PC-9 (cell line): ENCODE data around the gene FCGBP. TPM values are rescaled to one million over a fixed set of nuclear protein-coding genes. Genes with fewer than 3 reads are reported as not detected.

Experiments used
- BruUV-seq: library from RNA; stranded (reverse); fragments of 400-500 nt; replicated peaks from 2 replicates; lab custom pipeline; 2021; lab: Mats Ljungman, UMichigan
- CTCF ChIA-PET: fragments of 300-600 bp; sonication (Branson Sonifier 250); formaldehyde crosslinking; loops from one replicate; lab custom pipeline; 2022; ENCODE audit warnings: antibody characterized with exemption; lab: Charles Lee
- POLR2A ChIA-PET: fragments of 300-600 bp; sonication (Branson Sonifier 250); formaldehyde crosslinking; loops from one replicate; lab custom pipeline; 2022; ENCODE audit warnings: antibody characterized with exemption; ENCODE audit not compliant: unreplicated experiment; lab: Charles Lee
- DNase-seq, 2 experiments: peaks; one replicate each; pipeline versions ENCODE4 v3.0.0 to v3.0.0-alpha.2; 2015 to 2022; ENCODE audit warnings: mixed read lengths in 1 of 2
- H2AFZ ChIP-seq: fragments of 200-600 bp; sonication (generic); 2 replicates; pipeline ENCODE4 v1.8.1; 2017; ENCODE audit warnings: antibody characterized with exemption
- H3F3A ChIP-seq: fragments of 200-600 bp; sonication (generic); 2 replicates; pipeline ENCODE4 v1.8.1; 2017; ENCODE audit warnings: antibody characterized with exemption, mild to moderate bottlenecking, low read depth; ENCODE audit not compliant: insufficient read depth
- H3K27ac ChIP-seq: fragments of 200-600 bp; sonication (generic); 2 replicates; pipeline ENCODE4 v1.6.1; 2016; ENCODE audit warnings: mixed run types
- H3K27me3 ChIP-seq: fragments of 200-600 bp; sonication (generic); 2 replicates; pipeline ENCODE4 v1.6.1; 2016; ENCODE audit warnings: low read depth, mixed run types; ENCODE audit not compliant: insufficient read depth
- H3K36me3 ChIP-seq: fragments of 200-600 bp; sonication (generic); 2 replicates; pipeline ENCODE4 v1.6.1; 2016; ENCODE audit warnings: low read depth, mixed run types
- H3K4me1 ChIP-seq: fragments of 200-600 bp; sonication (generic); replicated peaks from 2 replicates; pipeline ENCODE4 v1.6.1; 2016; ENCODE audit warnings: mixed run types; ENCODE audit not compliant: insufficient read depth
- H3K4me2 ChIP-seq: fragments of 200-600 bp; sonication (generic); 2 replicates; pipeline ENCODE4 v1.6.1; 2017; ENCODE audit warnings: mixed run types
- H3K4me3 ChIP-seq: fragments of 200-600 bp; sonication (generic); 2 replicates; pipeline ENCODE4 v1.6.1; 2016; ENCODE audit warnings: mixed run types
- H3K79me2 ChIP-seq: fragments of 200-600 bp; sonication (generic); 2 replicates; pipeline ENCODE4 v1.6.1; 2017; ENCODE audit warnings: low read depth, mixed run types
- H3K9me2 ChIP-seq: fragments of 200-600 bp; sonication (generic); 2 replicates; pipeline ENCODE4 v1.8.1; 2017; ENCODE audit warnings: mild to moderate bottlenecking; ENCODE audit not compliant: insufficient read depth
- H3K9me3 ChIP-seq: fragments of 200-600 bp; sonication (generic); 2 replicates; pipeline ENCODE4 v1.8.1; 2016; ENCODE audit warnings: low read depth; ENCODE audit not compliant: insufficient read depth
- H4K20me1 ChIP-seq: fragments of 200-600 bp; sonication (generic); 2 replicates; pipeline ENCODE4 v1.8.1; 2017; ENCODE audit not compliant: insufficient read depth
- CTCF ChIP-seq: fragments of 200-600 bp; sonication (generic); conservative IDR thresholded peaks from 2 replicates; pipeline ENCODE4 v1.6.1; 2017; ENCODE audit warnings: mixed run types, antibody characterized with exemption, mild to moderate bottlenecking, moderate library complexity
- EZH2 ChIP-seq: fragments of 200-600 bp; sonication (generic); IDR thresholded peaks from 2 replicates; pipeline ENCODE4 v1.8.0; 2017; ENCODE audit warnings: antibody characterized with exemption, low read depth
- intact Hi-C: fragments of 100-400 bp; cut with micrococcal nuclease; formaldehyde crosslinking; loops from one replicate; pipeline ENCODE4 v1.10.0; 2022; ENCODE audit not compliant: unreplicated experiment
- total RNA-seq: library from RNA; stranded (reverse); gene quantifications from 2 replicates; pipeline ENCODE4 v1.2.3, GENCODE V29; 2021

FCGBP gene
- total RNA-seq, 1 experiment from 2014 or later: 5.8 TPM

DNA sequence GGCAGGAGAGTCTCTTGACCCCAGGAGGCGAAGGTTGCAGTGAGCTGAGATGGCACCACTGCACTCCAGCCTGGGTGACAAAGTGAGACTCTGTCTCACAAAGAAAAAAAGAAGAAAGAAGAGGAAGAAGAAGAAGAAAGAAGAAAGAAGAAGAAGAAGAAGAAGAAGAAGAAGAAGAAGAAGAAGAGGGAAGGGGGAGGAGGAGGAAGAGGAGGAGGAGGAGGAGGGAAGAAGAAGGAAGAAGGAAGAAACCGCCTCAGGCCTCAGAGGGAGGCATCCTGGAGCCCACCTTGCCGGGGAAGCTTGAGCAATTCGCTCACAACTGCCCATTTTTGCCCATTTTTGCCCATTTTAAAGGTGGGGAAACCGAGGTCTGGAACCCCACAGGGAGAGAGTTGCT lies 9.5 kb downstream of the FCGBP start:
- no TSS peak for BruUV-seq
- H4K20me1 ChIP-seq: no peaks in the 10 kb centered on the region
- no peaks in the 10 kb centered on the region for H3F3A ChIP-seq
- intact Hi-C loops: no loop called here
- no peaks in the 10 kb centered on the region for H3K79me2 ChIP-seq
- TF ChIP-seq CTCF (no peak), EZH2 (no peak)
- CTCF ChIA-PET: no interaction called here
- H3K4me3 ChIP-seq: no peak overlapping the region
- no peaks in the 10 kb centered on the region for H3K9me3 ChIP-seq
- no peaks in the 10 kb centered on the region for H3K9me2 ChIP-seq
- POLR2A ChIA-PET: no interaction called here
- no peak for DNase-seq
- H3K27me3 ChIP-seq: no peaks in the 10 kb centered on the region
- H3K27ac ChIP-seq: no peak overlapping the region
- no peak overlapping the region for H2AFZ ChIP-seq
- no peaks in the 10 kb centered on the region for H3K36me3 ChIP-seq
- H3K4me1 ChIP-seq: peaks cover 9% of the 10 kb centered on the region; the same call in 1 of the 2 replicates
- H3K4me2 ChIP-seq: no peak overlapping the region

GRCh38 chr19:39924389-39924788 lies 10.0 kb downstream of the FCGBP start:
- H3K79me2 ChIP-seq: no peaks in the 10 kb centered on the region
- POLR2A ChIA-PET: no interaction called here
- no peak for TF ChIP-seq CTCF
- no peak for TF ChIP-seq EZH2
- H3K9me2 ChIP-seq: no peaks in the 10 kb centered on the region
- no peaks in the 10 kb centered on the region for H4K20me1 ChIP-seq
- no peak overlapping the region for H3K4me3 ChIP-seq
- intact Hi-C loops: no loop called here
- H3K4me2 ChIP-seq: no peak overlapping the region
- H3K27ac ChIP-seq: no peak overlapping the region
- H3K4me1 ChIP-seq: peaks cover 9% of the 10 kb centered on the region; the same call in 1 of the 2 replicates
- no peak overlapping the region for H2AFZ ChIP-seq
- DNase-seq: no peak
- H3K27me3 ChIP-seq: no peaks in the 10 kb centered on the region
- H3K36me3 ChIP-seq: no peaks in the 10 kb centered on the region
- no TSS peak for BruUV-seq
- CTCF ChIA-PET: interaction anchor here (0.6 kb wide), 1 partner anchor 1912 kb away, joined by 14 read pairs; no protein-coding TSS in a partner anchor
- H3F3A ChIP-seq: no peaks in the 10 kb centered on the region
- no peaks in the 10 kb centered on the region for H3K9me3 ChIP-seq

- no TSS peak for BruUV-seq
- CTCF ChIA-PET: interaction anchor here (0.6 kb wide), 2 partner anchors 155 to 1912 kb away, joined by 3 to 14 read pairs; no protein-coding TSS in a partner anchor
Observed at GRCh38 chr19:39923862-39924261, 10.6 kb downstream of the FCGBP start.

More at GRCh38 chr19:39923862-39924261, 10.6 kb downstream of the FCGBP start:
- H3K36me3 ChIP-seq: no peaks in the 10 kb centered on the region
- DNase-seq: no peak
- no peak overlapping the region for H2AFZ ChIP-seq
- intact Hi-C loops: no loop called here
- H3F3A ChIP-seq: no peaks in the 10 kb centered on the region
- H3K9me3 ChIP-seq: no peaks in the 10 kb centered on the region
- TF ChIP-seq EZH2: no peak
- TF ChIP-seq CTCF: no peak
- H3K27ac ChIP-seq: no peak overlapping the region
- H3K4me1 ChIP-seq: peaks cover 9% of the 10 kb centered on the region; the same call in 1 of the 2 replicates
- H3K4me2 ChIP-seq: no peak overlapping the region
- H3K79me2 ChIP-seq: no peaks in the 10 kb centered on the region
- POLR2A ChIA-PET: no interaction called here
- H3K9me2 ChIP-seq: no peaks in the 10 kb centered on the region
- H3K27me3 ChIP-seq: no peaks in the 10 kb centered on the region
- H4K20me1 ChIP-seq: no peaks in the 10 kb centered on the region
- no peak overlapping the region for H3K4me3 ChIP-seq
